DMS 273 treated with DMSO at 0.1 percent for 48 hours (cell line): ENCODE results near the gene COX19.
"Not testable (repeated sequence)": the region's sequence is repeated elsewhere in the genome, so short reads cannot be mapped to it uniquely, and the experiment has no call there.

ENCODE experiments used
- DNase-seq: peaks from one replicate; lab custom pipeline; 2025; lab: John Stamatoyannopoulos, UW

The COX19 gene

GRCh38 chr7:1010226-1010625, 34.9 kb upstream of the COX19 start:
- no peak for DNase-seq

GRCh38 chr7:1009747-1010146, 34.4 kb upstream of the COX19 start:
- DNase-seq, result no peak

DNA sequence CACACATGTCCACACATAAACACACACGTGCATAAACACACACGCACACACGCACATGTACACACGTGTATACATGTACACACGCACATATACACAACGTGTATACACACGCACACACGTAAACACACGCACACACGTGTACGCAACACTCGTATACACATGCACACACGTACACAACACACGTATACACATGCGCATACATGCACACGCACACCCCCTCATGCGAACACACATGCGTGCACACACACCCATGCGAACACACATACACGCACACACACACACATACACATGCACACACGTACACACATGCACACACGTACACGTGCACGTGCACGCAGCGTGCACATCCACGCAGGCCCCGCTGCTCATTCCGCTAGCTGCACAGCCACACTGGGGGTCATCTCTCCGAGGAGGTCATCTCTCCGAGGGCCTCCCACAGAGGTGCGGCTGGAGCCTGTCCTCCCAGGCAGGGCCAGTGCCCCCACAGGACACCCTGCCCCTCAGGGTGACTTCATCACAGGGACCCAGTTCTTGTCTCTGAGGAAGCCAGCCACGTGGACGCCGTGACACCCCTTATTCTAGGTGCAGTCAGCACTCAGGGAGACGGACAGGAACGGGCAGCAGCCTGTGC, 33.5 kb upstream of the COX19 start:
- no peak for DNase-seq

GRCh38 chr7:1007901-1008300, 32.6 kb upstream of the COX19 start:
- no peak for DNase-seq

DNA sequence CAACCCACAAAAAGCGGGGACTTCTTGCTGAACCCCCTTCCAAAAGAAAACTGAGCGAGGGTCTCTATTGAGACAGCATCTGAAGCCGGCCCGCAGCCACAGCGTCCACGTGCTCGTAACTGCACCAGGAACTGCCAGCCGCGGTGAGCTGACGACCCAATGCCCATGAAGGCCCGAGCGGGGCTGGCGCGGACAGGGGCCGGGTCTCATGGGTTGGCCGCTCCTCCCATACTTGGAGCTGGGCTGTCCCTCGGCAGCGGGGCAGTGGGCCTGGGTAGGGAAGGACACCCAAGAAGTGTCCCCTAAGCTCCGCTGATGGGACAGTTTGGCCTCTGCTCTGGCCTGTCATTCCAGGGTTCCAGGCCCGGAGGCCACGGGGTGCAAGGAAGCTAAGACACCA, 30.0 kb upstream of the COX19 start:
- DNase-seq, result no peak

DNA sequence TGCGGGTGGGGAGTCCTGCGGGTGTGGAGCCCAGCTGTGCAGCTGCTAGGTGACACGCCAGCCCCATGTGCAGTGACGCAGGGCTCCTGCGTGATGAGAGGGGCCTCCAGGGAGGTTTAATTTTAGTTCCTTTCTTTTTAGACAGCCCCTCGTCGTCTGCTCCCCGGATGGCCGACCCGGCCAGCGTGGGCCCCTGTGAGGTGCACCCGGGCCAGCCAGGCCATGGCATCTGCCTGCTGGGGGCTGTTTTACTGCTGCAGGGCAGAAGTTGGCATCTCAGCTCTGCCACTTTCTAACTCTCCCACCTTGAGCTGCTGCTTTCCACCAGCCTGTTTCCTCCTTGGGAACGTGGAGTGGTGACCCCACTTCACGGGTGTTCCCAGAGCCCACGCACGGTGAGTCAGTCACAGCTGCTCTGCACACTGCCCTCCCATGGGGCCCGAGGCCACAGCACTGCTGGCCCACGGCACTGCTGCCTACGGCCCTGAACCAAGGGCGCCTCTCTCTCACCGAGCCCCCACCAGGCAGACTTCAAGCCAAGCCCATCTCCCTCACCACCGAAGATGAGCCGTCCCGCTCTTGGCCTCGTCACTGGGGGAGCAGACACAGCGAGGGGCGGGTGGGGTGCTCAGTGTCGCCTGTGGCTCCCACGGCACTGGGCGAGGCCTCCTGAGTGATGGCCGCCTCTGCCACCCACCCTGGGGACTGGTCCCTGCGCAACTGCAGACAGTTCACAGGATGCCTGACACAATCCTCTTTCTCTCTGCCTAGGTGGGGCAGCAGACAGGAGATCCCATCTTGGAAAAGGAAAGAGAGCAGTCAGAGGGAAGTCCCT, 28.9 kb upstream of the COX19 start:
- no peak for DNase-seq

DNA sequence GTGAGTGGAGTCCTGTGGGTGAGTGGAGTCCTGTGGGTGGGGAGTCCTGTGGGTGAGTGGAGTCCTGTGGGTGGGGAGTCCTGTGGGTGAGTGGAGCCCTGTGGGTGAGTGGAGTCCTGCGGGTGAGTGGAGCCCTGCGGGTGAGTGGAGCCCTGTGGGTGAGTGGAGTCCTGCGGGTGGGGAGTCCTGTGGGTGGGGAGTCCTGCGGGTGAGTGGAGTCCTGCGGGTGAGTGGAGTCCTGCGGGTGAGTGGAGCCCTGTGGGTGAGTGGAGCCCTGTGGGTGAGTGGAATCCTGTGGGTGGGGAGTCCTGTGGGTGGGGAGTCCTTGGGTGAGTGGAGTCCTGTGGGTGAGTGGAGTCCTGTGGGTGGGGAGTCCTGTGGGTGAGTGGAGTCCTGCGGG, 27.1 kb upstream of the COX19 start:
- DNase-seq, result not testable (repeated sequence)

- DNase-seq, result not testable (repeated sequence)
Observed at GRCh38 chr7:1002026-1002425, 26.7 kb upstream of the COX19 start.

DNA sequence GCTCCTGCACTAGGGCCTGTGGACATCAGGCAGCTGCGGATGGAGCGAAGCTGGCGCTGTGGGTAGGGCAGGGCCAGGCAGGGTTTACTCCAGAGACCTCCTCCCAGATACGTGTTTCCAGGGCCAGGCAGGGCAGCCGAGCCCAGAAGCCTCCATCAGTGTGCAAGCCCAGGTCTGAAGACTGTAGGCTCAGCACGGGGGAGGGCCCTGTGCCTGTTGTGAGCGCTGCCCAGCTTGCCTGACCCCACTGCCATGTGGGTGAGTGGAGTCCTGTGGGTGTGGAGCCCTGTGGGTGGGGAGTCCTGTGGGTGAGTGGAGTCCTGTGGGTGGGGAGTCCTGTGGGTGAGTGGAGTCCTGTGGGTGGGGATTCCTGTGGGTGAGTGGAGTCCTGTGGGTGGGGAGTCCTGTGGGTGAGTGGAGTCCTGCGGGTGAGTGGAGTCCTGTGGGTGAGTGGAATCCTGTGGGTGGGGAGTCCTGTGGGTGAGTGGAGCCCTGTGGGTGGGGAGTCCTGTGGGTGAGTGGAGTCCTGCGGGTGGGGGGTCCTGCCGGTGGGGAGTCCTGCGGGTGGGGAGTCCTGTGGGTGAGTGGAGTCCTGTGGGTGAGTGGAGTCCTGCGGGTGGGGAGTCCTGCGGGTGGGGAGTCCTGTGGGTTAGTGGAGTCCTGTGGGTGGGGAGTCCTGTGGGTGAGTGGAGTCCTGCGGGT, 25.9 kb upstream of the COX19 start:
- DNase-seq, result not testable (repeated sequence)

DNA sequence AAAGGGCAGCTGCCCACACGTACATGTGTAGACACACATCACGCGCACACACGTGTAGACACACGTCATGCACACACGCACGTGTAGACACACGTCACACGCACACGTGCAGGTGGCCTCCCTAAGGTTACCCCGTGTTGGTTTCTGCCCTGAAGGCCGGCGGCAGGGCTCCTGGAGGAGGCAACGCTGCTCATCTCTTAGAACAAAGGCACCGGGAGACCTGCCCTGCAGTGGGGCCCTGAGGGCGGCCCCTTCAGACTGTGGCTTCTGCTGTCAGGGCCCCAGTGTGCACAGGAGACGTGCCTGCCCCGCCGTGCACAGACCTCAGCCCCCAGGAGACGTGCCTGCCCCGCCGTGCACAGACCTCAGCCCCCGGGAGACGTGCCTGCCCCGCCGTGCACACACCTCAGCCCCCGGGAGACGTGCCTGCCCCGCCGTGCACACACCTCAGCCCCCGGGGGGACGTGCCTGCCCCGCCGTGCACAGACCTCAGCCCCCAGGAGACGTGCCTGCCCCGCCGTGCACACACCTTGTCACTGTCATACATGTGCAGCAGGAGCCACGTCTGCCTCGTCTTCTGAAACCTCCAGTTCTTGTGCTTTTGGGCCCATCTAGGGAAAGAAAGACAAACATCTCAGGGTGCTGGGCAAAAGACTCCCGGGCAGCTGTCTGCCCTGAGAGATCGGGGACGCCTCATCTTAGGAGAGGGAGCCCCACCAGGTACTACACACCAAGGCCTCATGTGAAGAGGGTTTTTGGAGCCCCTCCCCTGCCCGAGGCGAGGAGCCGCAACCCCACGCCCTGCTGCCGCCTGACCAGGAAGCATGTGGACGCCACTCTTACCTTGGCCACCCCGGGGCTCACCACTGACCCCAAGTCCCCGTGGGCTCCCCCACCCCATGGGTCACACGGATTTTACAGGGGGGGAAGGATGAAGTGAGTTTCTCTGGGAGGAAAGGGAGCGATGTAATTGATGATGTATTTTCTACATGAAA, 24.9 kb upstream of the COX19 start:
- no peak for DNase-seq

- no peak for DNase-seq
Observed at GRCh38 chr7:999149-999879, 24.0 kb upstream of the COX19 start.

DNA sequence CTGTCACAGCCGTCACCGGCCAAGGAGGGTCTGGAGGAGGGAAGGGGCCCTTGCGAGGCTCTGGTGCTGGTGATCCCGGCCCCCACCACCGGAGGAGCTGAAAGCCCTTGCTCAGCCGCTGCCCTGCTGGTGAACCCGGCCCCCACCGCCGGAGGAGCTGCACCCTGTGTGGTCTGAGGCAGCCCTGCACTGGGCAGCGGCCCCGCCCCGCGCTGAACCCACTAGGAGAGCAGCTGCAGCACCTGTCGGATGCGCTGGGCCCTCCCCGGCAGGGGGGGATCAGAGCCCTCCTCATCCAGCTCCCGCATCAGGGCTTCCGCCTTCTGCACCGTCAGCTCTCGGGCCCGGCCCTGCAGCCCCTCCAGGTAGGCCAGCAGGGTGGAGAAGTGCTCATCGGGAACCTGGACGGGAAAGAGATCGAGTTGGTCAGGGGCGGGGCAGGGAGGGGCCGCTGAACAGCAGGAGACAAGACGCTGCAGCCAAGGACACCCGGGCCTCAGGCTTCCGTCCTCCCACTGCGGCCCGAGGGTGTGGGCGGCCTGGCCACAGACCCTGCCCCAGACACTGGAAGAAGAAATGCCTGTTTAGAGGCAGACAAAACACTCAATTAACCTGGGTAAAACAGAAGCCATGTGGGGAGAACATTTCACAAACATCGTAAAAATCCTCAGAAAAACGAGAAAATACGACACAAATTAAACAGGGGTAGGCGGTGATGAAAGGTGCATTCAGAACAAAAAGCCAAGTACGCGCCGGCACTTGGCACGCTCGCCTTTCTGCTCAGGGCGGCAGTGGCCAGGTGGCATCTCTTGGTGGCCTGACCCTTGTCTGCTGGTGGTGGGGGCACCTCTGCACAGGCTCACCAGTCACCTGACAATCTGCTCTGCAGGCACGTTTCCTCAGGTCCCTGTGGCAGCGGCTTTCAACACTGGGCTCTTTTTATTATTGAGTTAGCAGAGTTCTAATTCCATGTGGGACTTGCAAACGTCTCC, 22.4 kb upstream of the COX19 start:
- DNase-seq, result no peak

- DNase-seq, result no peak
Observed at GRCh38 chr7:996079-996872, 20.9 kb upstream of the COX19 start.

GRCh38 chr7:995571-995970, 20.2 kb upstream of the COX19 start:
- no peak for DNase-seq

GRCh38 chr7:994592-995308, 19.4 kb upstream of the COX19 start:
- no peak for DNase-seq

GRCh38 chr7:992709-993607, 17.6 kb upstream of the COX19 start:
- peak; percentile 92 for DNase-seq
